Islet precursor cell (in vitro differentiated cells): Measurements from ENCODE around the gene PPP1R16B.
A peak's percentile ranks its signal among the peaks of the same experiment; 100 is the strongest.
"Not testable (repeated sequence)": the region's sequence is repeated elsewhere in the genome, so short reads cannot be mapped to it uniquely, and the experiment has no call there.

Source experiments
- DNase-seq: peaks from one replicate; pipeline ENCODE4 v3.0.0-alpha.2; 2018

The PPP1R16B gene

DNA sequence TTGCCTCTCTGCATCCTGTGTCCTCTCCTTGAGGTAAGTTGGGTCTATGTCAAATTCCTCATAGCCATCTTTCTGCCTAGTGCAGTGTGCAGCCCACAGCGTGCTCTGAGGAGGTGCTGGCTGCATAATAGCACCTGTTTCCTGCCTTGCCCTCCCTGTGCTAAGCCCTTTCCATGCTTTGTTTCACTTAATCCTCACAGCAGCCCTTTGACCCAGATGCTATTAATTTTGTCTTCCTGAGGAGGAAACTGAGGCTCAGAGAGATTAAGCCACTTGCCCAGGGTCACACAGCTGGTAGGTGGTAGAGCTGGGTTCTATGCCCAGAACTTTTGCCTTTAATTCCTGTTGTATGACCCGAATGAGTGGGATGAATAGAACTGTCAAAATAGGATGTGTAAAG lies 134.2 kb downstream of the PPP1R16B start:
- peak; percentile 21 for DNase-seq

DNA sequence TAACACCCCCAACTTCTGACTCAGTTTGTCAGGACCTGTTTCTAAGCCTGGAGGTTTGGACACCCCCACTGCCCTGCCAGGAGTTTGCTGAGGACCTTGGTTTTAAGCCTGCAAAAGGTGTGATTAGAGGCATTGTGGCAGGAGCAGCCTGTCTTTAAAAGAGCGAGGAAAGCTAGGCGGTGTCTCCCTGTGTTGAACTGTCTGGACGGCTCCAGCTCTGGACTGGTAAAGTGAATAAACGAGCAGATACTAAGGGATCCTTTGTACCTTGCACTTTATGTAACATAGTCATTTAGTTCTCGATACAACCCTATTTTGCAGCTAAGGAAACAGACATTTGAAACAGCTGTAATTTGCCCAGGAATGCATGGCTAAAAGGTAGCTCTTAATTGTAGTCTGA lies 135.1 kb downstream of the PPP1R16B start:
- DNase-seq: no peak

DNA sequence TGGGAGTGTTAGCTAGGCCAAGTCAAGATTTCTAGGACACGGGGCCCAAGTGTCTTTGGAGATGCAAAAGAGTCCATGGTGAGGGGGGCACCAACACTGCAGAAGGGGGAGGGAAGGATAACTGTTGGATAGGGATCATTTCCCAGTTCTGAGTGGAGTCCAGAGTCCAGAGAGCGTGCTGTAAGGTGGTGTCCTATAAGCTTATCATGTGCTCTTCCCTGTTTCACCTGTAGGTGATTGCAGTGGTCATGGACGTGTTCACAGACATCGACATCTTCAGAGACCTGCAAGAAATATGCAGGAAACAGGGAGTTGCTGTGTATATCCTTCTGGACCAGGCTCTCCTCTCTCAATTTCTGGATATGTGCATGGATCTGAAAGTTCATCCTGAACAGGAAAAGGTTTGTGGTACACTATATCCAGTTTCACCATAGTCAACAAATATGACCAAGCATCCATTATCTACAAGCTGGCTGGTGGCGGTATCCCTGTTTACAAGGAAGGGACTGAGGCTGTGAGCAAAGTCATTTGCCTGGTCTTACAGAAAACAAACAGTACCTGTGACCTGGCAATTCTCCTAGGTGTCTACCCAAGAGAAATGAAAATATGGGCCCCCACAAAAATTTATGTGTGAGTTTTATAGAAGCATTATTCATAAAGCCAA lies 136.4 kb downstream of the PPP1R16B start:
- peak; percentile 33 for DNase-seq

DNA sequence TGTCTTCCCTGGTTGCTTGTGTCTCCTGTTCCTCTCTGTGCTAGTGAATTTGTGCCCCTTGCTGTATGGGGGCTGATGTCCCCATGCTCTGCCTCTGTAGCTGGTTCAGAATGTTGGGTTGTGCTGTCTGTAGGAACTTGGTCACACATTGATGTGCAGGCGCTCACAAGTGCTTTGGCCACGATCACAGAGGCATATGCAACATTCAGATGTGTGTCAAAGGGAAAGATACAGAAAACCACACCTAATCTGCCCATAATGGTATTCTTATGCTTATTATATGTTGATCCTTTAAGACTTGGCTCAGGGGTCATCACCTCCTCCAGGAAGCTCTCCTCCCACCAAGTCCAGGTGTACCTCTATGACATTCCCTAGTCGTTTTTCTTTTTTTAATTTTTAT lies 139.5 kb downstream of the PPP1R16B start:
- peak; percentile 12 for DNase-seq

DNA sequence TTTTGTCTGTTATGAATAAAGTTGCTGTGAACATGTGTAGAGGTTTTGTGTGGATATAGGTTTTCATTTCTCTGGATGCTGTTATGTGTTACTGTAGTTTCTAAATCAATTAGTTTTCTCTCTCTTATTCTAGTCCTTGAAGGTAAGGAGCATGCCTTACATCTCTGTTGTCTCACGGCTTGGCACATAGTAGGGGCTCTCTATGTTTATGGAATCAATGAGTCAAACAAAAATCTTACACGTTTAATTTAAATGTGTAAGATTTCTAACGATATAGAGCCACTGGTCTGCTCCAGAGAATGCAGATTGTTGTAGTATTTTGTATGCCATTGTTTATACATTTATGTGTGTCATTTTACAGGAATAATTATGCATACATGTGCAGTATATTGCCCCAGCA lies 141.3 kb downstream of the PPP1R16B start:
- no peak for DNase-seq

DNA sequence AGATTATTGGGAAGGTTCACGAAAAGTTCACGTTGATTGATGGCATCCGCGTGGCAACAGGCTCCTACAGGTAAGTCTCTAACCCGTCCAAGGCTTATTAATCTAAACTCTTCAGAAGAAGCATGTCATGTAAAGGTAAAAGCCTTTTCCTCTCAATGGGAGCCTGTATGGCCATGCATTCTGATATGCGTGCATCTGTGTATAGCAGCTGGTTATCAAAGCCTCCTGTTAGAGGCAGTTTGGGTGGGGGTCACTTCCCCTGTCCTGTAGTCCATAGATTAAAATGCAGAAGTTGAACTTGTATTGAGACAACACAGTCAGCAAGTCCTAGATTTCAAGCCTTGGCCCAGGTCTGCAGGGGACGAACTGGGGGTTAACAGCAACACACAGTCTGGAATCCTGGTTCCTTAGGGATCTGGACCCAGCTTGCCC lies 142.4 kb downstream of the PPP1R16B start:
- no peak for DNase-seq

DNA sequence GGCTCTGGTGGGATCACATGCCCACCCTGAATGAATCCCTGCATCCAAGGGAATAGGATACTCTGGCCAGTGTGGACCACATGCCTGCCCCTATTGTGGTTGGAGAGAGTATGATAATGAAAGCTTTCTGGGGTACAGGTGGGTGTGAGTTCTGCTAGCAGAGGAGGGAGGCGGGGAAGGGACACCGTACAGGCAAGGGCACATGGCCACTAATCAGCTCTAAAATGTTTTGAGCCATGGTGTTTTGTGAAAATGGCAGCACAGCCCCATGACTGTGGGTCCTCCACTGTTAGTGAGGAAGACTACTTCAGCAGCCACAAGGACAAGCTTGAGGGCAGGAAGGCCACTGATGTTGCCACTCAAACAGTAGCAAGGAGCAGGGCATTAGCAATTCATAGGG lies 144.8 kb downstream of the PPP1R16B start:
- no peak for DNase-seq

DNA sequence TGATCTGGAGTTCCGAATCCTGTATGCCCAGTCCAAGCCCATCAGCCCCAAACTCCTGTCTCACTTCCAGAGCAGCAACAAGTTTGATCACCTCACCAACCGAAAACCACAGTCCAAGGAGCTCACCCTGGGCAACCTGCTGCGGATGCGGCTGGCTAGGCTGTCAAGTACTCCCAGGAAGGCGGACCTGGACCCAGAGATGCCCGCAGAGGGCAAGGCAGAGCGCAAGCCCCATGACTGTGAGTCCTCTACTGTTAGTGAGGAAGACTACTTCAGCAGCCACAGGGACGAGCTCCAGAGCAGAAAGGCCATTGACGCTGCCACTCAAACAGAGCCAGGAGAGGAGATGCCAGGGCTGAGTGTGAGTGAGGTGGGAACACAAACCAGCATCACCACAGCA lies 146.1 kb downstream of the PPP1R16B start:
- DNase-seq: no peak

DNA sequence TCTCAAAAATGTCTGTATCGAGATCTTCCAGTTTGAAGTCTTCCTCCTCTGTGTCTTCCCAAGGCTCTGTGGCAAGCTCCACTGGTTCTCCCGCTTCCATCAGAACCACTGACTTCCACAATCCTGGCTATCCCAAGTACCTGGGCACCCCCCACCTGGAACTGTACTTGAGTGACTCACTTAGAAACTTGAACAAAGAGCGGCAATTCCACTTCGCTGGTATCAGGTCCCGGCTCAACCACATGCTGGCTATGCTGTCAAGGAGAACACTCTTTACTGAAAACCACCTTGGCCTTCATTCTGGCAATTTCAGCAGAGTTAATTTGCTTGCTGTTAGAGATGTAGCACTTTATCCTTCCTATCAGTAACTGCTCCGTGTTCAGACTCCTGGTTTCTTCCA lies 146.7 kb downstream of the PPP1R16B start:
- DNase-seq: no peak

DNA sequence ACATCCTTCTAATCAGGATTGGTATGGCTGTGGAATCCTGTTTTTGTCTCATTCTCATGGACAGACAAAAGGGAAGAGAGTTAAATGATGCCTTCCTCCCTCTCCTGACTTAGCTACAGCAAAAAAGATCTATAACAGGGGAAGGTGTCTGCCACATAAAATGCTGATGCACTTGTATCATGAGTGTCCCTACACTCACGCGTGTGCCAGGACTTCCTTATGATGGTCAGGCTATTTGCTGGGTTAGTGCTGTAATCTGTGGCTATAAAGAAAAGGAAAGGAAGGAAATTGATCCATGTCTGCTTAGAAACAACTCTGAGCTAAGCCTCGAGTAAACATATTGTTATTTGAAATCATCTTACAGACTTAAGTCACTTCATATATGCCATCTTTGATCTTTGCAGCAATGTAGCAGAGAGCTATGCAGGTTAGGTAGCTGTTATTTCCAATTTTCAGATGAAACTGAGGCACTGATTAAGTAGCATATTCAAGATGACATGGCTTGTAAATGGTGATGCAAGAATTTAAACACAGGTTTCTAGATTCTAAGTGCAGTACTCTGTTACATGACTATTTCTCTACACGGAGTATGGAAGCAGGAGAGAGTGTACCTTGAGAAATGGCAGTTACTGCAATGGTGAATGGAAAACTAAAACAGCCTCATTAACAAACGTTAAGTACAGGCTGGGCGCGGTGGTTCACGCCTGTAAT lies 148.3 kb downstream of the PPP1R16B start:
- DNase-seq: no peak

DNA sequence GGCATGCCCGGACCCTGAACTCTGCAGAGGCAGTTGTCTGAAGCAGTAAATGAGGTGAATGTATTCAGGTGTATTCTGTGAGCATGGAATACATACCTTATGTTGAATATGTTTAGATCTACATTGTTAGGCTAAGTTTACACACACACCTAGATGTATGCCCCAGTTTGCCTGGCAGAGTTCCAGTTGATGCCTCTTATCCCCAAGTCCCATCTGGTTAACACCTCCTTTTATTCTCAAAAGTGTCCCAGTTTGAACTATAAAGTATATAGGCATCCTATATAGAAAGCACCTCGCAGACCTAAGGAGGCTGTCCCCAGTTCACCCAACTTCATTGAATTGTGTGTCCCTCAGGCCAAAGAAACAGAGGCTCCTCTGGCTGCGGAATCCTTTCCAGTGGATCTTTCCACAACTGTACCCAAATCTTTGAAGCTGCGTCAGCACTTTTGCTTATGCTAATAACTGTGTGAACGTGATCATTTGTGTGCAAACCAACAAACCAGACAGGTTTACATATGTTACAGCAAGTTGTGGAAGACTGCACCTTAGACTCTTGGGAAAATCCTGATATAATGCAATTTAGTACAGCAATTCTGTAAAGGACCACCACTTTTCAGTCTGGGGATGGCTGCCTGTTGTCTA lies 151.9 kb downstream of the PPP1R16B start:
- no peak for DNase-seq

DNA sequence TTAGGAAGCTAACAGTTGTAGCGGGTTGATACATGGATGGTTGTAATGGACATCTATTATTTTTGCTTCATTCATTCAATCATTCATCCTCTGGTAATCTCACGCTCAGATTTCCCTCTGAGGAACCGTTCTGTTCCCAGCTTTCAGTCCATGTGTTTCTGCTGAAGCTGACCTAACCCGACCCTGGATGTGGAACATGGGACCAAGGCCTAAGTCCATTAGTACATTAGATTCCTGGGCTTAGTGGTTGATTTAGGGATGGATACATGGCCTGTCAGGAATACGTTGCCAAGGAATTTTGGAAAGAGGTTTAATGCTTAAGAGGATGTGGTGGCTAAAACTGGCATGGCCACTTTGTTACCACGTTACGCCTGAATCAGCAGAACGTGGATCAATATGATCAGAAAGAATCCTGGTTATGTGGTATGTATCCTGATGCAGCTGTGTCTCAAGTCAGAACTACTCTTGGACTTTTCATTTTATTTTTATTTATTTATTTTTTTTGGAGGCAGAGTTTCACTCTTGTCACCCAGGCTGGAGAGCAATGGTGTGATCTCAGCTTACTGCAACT lies 152.5 kb downstream of the PPP1R16B start:
- DNase-seq: no peak

DNA sequence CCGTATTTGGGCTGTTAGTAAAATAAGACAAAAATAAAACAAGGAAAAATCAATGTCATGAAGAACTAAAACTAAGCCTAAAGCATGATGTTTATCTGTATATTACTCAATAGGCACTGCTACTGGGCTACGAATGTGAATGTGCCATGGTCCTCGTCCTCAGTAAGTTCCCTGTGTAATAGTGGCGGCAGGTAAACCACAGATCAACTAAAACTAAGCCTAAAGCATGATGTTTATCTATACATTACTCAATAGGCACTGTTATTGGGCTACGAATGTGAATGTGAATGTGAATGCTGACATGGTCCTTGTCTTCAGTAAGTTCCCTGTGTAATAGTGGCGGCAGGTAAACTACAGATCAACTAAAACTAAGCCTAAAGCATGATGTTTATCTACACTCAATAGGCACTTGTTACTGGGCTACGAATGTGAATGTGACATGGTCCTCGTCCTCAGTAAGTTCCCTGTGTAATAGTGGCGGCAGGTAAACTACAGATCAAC lies 154.7 kb downstream of the PPP1R16B start:
- DNase-seq: not testable (repeated sequence)

DNA sequence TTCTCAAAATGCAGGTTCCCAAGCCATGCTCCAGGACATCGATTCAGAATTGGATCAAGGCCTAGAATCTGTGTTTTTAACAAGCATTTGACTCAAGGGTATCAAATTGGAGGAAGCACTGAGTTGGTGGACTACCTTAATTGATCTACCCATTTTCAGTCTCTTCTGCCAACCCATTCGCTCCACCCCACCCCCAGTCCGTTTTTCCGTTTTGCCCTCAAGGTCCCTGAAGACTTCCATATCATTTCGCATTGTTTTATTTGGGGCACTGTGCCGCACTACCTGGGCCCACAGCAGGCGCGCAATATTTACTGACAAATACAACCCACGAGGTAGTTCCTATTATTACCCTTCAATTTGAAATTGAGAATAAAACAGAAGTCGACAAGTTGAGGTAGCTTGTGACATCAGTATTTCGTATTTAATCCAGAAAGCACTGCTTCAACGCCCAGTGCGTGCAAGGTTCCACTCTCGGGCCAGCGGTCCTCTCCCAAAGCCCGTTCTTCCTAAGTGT lies 156.1 kb downstream of the PPP1R16B start:
- no peak for DNase-seq

DNA sequence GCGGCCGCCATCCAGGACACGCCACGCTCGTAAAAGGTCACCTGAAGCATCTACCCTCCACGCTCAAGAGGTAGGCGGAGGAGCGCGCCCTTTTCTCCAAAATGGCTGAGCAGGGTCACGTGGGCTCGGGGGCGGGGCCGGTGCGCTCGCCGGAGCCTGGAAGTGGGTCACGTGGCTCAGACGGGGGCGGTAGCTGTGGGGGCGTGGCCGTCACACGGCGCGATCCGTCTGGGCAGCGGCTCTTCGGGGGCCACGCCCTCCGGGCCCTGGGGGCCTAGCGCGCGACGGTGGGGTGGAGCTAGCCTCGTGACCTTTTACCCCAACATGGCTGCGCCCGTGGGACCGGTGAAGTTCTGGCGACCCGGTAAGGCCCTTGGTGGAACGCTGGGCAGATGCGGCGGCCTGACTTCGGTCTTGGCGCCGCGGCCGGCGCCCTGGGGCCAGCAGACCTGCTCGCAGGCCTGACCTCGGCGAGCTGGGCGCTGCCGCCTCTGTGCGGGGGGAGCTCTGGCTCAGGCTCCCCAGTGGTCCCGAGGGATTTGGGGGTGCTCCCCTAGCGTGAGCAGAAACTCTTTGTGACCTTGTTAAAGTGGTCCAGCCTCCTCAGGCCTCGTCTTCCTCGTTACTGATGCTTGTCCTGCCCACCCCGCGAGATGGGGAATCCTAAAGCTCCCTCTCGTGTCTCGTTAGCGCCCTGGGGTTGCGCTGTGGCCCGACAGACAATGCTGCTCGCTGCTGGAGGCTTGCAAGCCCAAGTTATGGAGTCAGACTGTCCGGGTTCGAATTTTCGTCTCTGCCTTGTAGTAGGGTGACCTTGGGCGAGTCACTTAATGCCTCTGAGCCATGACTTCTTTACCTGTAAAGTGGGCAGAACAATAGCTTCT lies 156.8 kb downstream of the PPP1R16B start, which contains the start of gene DHX35:
Gene DHX35 (plus strand): TSS at position 301 of the 884 bp plus-strand sequence. CDS start 24 bp downstream, at position 325.
- peak; percentile 98 for DNase-seq

DNA sequence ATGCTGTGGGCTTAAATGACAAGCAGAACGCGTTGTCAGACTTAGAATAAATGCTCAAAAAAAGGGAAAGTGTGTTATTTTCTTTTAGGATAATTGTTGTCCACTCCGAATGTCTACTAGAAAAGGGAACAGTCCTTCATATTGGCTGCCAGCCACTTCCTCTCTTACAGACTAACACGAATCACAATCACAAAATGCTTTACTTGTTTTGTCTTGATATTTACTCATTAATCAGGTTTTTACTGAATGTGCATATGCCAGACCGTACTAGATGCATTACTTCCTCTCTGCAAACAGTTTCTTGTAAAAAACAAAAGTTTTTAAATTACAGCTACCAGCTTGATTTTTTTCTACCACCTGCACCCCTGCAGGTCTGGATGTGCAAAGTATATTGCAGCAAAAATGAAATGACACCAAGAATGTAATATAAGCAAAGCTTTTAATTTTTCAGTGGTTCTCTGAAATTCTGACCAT lies 157.5 kb downstream of the PPP1R16B start:
- DNase-seq: no peak

DNA sequence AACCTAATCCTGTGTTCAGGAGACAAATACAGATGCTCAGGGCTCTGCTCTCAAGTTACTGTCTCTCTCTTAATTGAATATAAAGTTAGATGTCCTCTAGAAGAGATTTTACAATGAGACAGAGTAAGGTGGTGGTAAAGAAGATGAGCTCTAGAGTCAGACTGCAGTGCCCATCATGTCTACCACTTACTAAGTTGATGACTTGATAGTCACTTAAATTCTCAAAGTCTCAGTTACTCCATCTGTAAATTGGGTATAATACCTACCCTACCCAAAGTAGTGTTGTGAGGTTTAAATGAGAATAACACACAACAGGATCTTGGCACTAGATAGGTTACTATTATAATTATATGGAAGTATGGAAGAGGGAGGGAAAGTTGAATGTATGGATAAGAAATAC lies 158.2 kb downstream of the PPP1R16B start:
- DNase-seq: no peak

DNA sequence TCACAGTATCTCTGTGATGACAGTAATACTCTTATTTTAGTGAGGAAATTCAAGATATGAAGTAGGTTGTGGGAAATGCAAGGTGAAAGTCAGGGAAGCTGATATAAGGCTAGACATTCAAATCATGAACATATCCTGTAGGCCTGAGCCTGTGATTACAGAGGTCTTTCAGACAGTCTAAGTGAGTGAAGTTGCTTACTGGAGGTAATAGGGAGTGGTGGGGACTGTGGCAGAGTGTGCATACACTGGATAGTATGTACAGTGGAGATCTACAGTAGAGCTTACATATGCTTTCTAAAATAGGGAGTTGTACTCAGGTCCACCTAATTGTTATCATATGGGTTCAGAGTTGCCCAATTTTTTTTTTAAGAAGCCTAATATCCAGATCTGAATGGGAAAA lies 159.8 kb downstream of the PPP1R16B start:
- DNase-seq: no peak

DNA sequence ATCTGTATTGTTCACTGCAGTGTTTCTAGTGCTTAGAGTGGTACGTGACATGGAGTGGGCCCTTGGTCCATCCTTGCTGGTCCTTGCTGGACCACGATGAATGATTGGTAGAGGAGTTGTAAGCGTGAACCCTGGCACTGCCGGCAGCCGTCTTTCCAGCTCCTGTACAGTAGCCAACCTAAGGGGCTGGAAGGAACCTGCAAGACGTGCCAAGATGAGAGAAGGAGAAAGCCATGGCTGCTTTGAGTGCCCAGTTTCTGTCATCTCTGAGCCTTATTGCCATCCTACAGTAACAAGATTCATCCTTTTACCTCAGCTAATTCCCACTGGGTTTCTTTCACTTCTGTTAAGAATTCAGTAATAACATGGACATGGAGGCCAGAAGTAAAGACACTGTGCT lies 162.6 kb downstream of the PPP1R16B start:
- DNase-seq: no peak

DNA sequence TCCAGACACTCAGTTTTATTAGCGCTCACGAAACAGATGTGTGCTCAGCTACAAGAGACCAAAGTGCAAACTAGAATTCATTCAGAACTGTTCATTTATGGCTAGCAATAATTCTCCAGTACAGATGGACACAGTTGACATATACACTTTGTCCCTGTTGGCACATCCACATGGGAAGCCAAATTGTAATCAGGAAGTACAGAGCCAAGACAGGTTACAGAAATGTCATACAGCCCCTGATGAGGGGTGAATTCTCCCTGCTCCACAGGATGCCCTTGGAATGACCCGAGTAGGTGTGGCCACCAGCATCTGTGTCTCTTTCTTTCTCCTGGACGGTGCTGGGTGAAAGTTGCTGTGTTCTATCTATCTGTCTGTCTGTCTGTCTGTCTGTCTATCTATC lies 164.2 kb downstream of the PPP1R16B start:
- DNase-seq: no peak

DNA sequence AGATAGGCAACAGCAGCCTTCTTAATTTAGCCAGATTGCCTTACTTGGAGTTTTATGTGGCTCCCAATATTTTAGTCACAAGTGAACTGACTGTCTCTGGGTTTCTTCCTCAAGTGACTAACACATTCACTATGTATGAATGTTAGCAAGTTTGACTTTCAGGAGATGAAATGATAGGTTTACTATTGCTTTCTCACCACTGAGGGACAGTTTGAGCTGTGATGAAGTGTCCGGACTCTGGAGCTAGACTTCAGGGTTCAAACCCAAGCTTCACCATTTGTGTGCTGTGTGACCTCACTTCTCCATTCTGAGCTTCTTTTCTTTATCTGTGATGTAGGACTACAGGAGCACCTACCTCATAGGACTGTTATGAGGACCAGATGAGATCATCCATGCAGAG lies 164.8 kb downstream of the PPP1R16B start:
- no peak for DNase-seq
